Colonic mucosa (tissue), 4 donors: ENCODE data around the gene C3orf70. TPM values are rescaled to one million over a fixed set of nuclear protein-coding genes. Genes with fewer than 3 reads are reported as not detected.

Experiments used
- DNase-seq: peaks from one replicate; pipeline ENCODE4 v3.0.0-alpha.2; 2020
- H3K27ac ChIP-seq: fragments of 200-600 bp; one replicate; pipeline ENCODE4 v1.8.0; 2021
- H3K27me3 ChIP-seq: fragments of 200-600 bp; one replicate; pipeline ENCODE4 v1.8.0; 2021
- H3K36me3 ChIP-seq: fragments of 200-600 bp; one replicate; pipeline ENCODE4 v1.8.0; 2021
- H3K4me1 ChIP-seq: fragments of 200-600 bp; one replicate; pipeline ENCODE4 v1.8.0; 2021; ENCODE audit warnings: mild to moderate bottlenecking
- H3K4me3 ChIP-seq: fragments of 200-600 bp; one replicate; pipeline ENCODE4 v1.8.0; 2021
- H3K9ac ChIP-seq, 2 donors: one replicate each; pipeline ENCODE4 v1.7.0; 2013; ENCODE audit warnings: control low read depth in 2 of 2, low read depth in 2 of 2, low read length in 2 of 2
- H3K9me3 ChIP-seq: fragments of 200-600 bp; one replicate; pipeline ENCODE4 v1.8.0; 2021
- intact Hi-C: fragments of 100-400 bp; cut with DNase I; formaldehyde crosslinking; loops from one replicate; pipeline ENCODE4 v1.14.1; 2022
- total RNA-seq, 2 donors: library from RNA; stranded (reverse); fragmentation: NEBNext Ultra II Directional in 1 of 2; extraction: Animal tissue kit (Norgen Biotek cat#: 25700) in 1 of 2; gene quantifications; one replicate each; pipeline ENCODE4 v1.2.1, GENCODE V29; 2021
- TF ChIP-seq, protein P1 (sequence below): fragments of 200-600 bp; IDR thresholded peaks from one replicate; pipeline ENCODE4 v1.8.0; 2022; ENCODE audit warnings: antibody characterized with exemption, mild to moderate bottlenecking
- donor health status: healthy.
- donor health status: DM: no; HTN: no; CAD: no.
- donor health status: DM: no; HTN: no; CAD: no.

The C3orf70 gene
- total RNA-seq, 2 donors from 2014 or later = 8.4 to 12.7 TPM

DNA sequence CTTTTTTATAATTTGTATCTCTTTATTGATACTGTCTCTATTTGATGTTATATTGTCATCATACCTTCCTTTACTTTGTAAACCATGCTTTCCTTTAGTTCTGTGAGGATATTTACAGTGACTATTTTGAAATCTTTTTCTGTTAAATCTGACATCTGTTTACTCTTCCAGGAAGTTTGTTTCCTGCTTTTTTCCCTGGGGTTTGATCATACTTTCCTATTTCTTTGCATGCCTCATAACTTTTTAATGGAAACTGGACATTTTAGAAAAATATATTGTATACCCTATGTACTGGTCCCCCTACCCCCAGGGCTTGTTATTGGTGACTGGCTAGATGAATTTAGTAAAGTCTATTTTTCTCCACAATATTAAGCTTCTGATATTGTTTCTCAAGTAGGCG is 115.1 kb downstream of the C3orf70 start:
- TF ChIP-seq, protein P1, sequence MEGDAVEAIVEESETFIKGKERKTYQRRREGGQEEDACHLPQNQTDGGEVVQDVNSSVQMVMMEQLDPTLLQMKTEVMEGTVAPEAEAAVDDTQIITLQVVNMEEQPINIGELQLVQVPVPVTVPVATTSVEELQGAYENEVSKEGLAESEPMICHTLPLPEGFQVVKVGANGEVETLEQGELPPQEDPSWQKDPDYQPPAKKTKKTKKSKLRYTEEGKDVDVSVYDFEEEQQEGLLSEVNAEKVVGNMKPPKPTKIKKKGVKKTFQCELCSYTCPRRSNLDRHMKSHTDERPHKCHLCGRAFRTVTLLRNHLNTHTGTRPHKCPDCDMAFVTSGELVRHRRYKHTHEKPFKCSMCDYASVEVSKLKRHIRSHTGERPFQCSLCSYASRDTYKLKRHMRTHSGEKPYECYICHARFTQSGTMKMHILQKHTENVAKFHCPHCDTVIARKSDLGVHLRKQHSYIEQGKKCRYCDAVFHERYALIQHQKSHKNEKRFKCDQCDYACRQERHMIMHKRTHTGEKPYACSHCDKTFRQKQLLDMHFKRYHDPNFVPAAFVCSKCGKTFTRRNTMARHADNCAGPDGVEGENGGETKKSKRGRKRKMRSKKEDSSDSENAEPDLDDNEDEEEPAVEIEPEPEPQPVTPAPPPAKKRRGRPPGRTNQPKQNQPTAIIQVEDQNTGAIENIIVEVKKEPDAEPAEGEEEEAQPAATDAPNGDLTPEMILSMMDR = no peak
- no peak overlapping the region for H3K4me3 ChIP-seq
- no peaks in the 10 kb centered on the region for H3K27me3 ChIP-seq
- no peak overlapping the region for H3K9ac ChIP-seq
- DNase-seq = no peak
- intact Hi-C loops = no loop called here
- no peaks in the 10 kb centered on the region for H3K4me1 ChIP-seq
- no peaks in the 10 kb centered on the region for H3K36me3 ChIP-seq
- no peak overlapping the region for H3K27ac ChIP-seq
- H3K9me3 ChIP-seq = no peaks in the 10 kb centered on the region

GRCh38 chr3:185030951-185031350 is 121.9 kb downstream of the C3orf70 start:
- DNase-seq = no peak
- TF ChIP-seq, protein P1 = no peak
- Histone ChIP-seq H3K9ac (no peak overlapping the region), H3K4me3 (no peak overlapping the region), H3K4me1 (no peaks in the 10 kb centered on the region), H3K27ac (no peak overlapping the region), H3K27me3 (no peaks in the 10 kb centered on the region), H3K9me3 (no peaks in the 10 kb centered on the region), H3K36me3 (no peaks in the 10 kb centered on the region)
- intact Hi-C loops = no loop called here

GRCh38 chr3:185030399-185030798 is 122.5 kb downstream of the C3orf70 start:
- intact Hi-C loops = no loop called here
- no peak for DNase-seq
- TF ChIP-seq, protein P1 = no peak

GRCh38 chr3:185029086-185029485 is 123.8 kb downstream of the C3orf70 start:
- H3K9me3 ChIP-seq = no peaks in the 10 kb centered on the region
- no peak for DNase-seq
- H3K27ac ChIP-seq = no peak overlapping the region
- no peaks in the 10 kb centered on the region for H3K27me3 ChIP-seq
- intact Hi-C loops = no loop called here
- H3K9ac ChIP-seq = no peak overlapping the region
- H3K4me1 ChIP-seq = no peaks in the 10 kb centered on the region
- no peaks in the 10 kb centered on the region for H3K36me3 ChIP-seq
- no peak overlapping the region for H3K4me3 ChIP-seq
- TF ChIP-seq, protein P1 = no peak

More at GRCh38 chr3:185030399-185030798, 122.5 kb downstream of the C3orf70 start:
- no peak overlapping the region for H3K9ac ChIP-seq
- no peak overlapping the region for H3K27ac ChIP-seq
- no peaks in the 10 kb centered on the region for H3K36me3 ChIP-seq
- H3K4me1 ChIP-seq = no peaks in the 10 kb centered on the region
- no peak overlapping the region for H3K4me3 ChIP-seq
- no peaks in the 10 kb centered on the region for H3K9me3 ChIP-seq
- no peaks in the 10 kb centered on the region for H3K27me3 ChIP-seq

- DNase-seq = no peak
- Histone ChIP-seq H3K4me1 (no peaks in the 10 kb centered on the region), H3K9me3 (no peaks in the 10 kb centered on the region), H3K27me3 (no peaks in the 10 kb centered on the region), H3K4me3 (no peak overlapping the region), H3K36me3 (no peaks in the 10 kb centered on the region), H3K9ac (no peak overlapping the region), H3K27ac (no peak overlapping the region)
- TF ChIP-seq, protein P1 = no peak
- intact Hi-C loops = no loop called here
Measured at GRCh38 chr3:185028121-185028520, 124.7 kb downstream of the C3orf70 start.

Other genes starting within 250 kb of the C3orf70 start
- gene EHHADH, start 101.0 kb upstream of the C3orf70 start, total RNA-seq = 10 to 100 TPM; 32.7 to 48.9 TPM
- gene MAP3K13, start 210.1 kb upstream of the C3orf70 start, total RNA-seq = 10 to 100 TPM; 34.0 to 46.9 TPM